Measurements from ENCODE around the gene RXRA.

- TF ChIP-seq, protein P1, sequence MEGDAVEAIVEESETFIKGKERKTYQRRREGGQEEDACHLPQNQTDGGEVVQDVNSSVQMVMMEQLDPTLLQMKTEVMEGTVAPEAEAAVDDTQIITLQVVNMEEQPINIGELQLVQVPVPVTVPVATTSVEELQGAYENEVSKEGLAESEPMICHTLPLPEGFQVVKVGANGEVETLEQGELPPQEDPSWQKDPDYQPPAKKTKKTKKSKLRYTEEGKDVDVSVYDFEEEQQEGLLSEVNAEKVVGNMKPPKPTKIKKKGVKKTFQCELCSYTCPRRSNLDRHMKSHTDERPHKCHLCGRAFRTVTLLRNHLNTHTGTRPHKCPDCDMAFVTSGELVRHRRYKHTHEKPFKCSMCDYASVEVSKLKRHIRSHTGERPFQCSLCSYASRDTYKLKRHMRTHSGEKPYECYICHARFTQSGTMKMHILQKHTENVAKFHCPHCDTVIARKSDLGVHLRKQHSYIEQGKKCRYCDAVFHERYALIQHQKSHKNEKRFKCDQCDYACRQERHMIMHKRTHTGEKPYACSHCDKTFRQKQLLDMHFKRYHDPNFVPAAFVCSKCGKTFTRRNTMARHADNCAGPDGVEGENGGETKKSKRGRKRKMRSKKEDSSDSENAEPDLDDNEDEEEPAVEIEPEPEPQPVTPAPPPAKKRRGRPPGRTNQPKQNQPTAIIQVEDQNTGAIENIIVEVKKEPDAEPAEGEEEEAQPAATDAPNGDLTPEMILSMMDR (IDR thresholded peaks at IDR 0.05; ENCODE audit: low read depth, low read length, missing input control): no peak
- no peak for TF ChIP-seq GABPA (IDR thresholded peaks at IDR 0.05 in 1 of 2, conservative IDR thresholded peaks at IDR 0.05 in 1 of 2)
- no peak for TF ChIP-seq TAF1 (conservative IDR thresholded peaks at IDR 0.05)
- no peak for TF ChIP-seq RAD21 (IDR thresholded peaks at IDR 0.05)
- no peak for TF ChIP-seq YY1 (IDR thresholded peaks at IDR 0.05)
- no peak for TF ChIP-seq JUND (IDR thresholded peaks at IDR 0.05)
These were observed 41.5 kb upstream of the RXRA start for GRCh38 chr9:134284741-134285140.
